ENCODE results near the gene NTN5.

GRCh38 chr19:48644839-48645619 is 27.8 kb downstream of the NTN5 start:
- TF ChIP-seq POLR2AphosphoS5 (IDR thresholded peaks at IDR 0.05; ENCODE audit: low read depth, low read length) = no peak
- TF ChIP-seq TAF1 (IDR thresholded peaks at IDR 0.05; ENCODE audit: low read depth, low read length) = no peak
- no peak for TF ChIP-seq POLR2A (IDR thresholded peaks at IDR 0.05; ENCODE audit: low read depth, low read length)

All from GM12891 (cell line).